ENCODE results near the gene STX1B. TPM values are rescaled to one million over a fixed set of nuclear protein-coding genes. Genes with fewer than 3 reads are reported as not detected.

The STX1B gene
- total RNA-seq, 4 donors from 2014 or later, result 0.47 to 1.9 (median 1.0) TPM

GRCh38 chr16:30979170-30980022, 31.0 kb downstream of the STX1B start:
- ATAC-seq (ENCODE audit: low FRiP score) (no peak), DNase-seq (ENCODE audit: low spot score) (no peak)
- no peak for TF ChIP-seq CTCF (IDR thresholded peaks at IDR 0.05)

GRCh38 chr16:30977502-30977901, 32.9 kb downstream of the STX1B start:
- ATAC-seq (ENCODE audit: low FRiP score) (no peak), DNase-seq (ENCODE audit: low spot score) (no peak)
- no peak for TF ChIP-seq CTCF (IDR thresholded peaks at IDR 0.05)

- DNase-seq (ENCODE audit: low spot score), result no peak
- ATAC-seq (ENCODE audit: low FRiP score), result no peak
- TF ChIP-seq CTCF (IDR thresholded peaks at IDR 0.05), result no peak
Observed at GRCh38 chr16:30976486-30976885, 34.0 kb downstream of the STX1B start.

- TF ChIP-seq CTCF (IDR thresholded peaks at IDR 0.05), result no peak
- ATAC-seq (ENCODE audit: low FRiP score), result no peak
- no peak for DNase-seq (ENCODE audit: low spot score)
Observed at GRCh38 chr16:30974348-30974747, 36.1 kb downstream of the STX1B start.

GRCh38 chr16:30972872-30973271, 37.6 kb downstream of the STX1B start:
- DNase-seq (ENCODE audit: low spot score), result no peak
- TF ChIP-seq CTCF (IDR thresholded peaks at IDR 0.05), result no peak
- no peak for ATAC-seq (ENCODE audit: low FRiP score)

- DNase-seq (ENCODE audit: low spot score) (no peak), ATAC-seq (ENCODE audit: low FRiP score) (no peak)
- no peak for TF ChIP-seq CTCF (IDR thresholded peaks at IDR 0.05)
Observed at GRCh38 chr16:30971298-30971697, 39.1 kb downstream of the STX1B start.

- DNase-seq (ENCODE audit: low spot score), result no peak
- ATAC-seq (ENCODE audit: low FRiP score), result no peak
- TF ChIP-seq CTCF (IDR thresholded peaks at IDR 0.05), result no peak
Observed at GRCh38 chr16:30969246-30969842, 41.1 kb downstream of the STX1B start.

All from omental fat pad (tissue), 4 donors.